ENCODE measurements around the gene ING3.

The ING3 gene

GRCh38 chr7:120990468-120991118, 40.0 kb downstream of the ING3 start:
- FAIRE-seq = no peak

- FAIRE-seq = peak; percentile 31
These were observed 40.6 kb downstream of the ING3 start for GRCh38 chr7:120991161-120991560.

GRCh38 chr7:120991581-120991980, 41.0 kb downstream of the ING3 start:
- FAIRE-seq = no peak

GRCh38 chr7:120992272-120992964, 41.8 kb downstream of the ING3 start:
- no peak for FAIRE-seq

- peak; percentile 63 for FAIRE-seq
These were observed 42.5 kb downstream of the ING3 start for GRCh38 chr7:120992965-120993494.

- no peak for FAIRE-seq
These were observed 43.1 kb downstream of the ING3 start for GRCh38 chr7:120993553-120994191.

GRCh38 chr7:120994512-120995410, 44.2 kb downstream of the ING3 start:
- FAIRE-seq = no peak

- FAIRE-seq = no peak
These were observed 45.1 kb downstream of the ING3 start for GRCh38 chr7:120995654-120996053.

GRCh38 chr7:120996333-120996987, 45.9 kb downstream of the ING3 start:
- peak; percentile 4 for FAIRE-seq

- no peak for FAIRE-seq
These were observed 46.4 kb downstream of the ING3 start for GRCh38 chr7:120996988-120997345.

- no peak for FAIRE-seq
These were observed 47.4 kb downstream of the ING3 start for GRCh38 chr7:120997882-120998474.

GRCh38 chr7:120998520-120998919, 47.9 kb downstream of the ING3 start:
- no peak for FAIRE-seq

- FAIRE-seq = no peak
These were observed 48.5 kb downstream of the ING3 start for GRCh38 chr7:120998996-120999565.

GRCh38 chr7:121000081-121000983, 49.8 kb downstream of the ING3 start:
- FAIRE-seq = no peak

GRCh38 chr7:121001234-121001906, 50.8 kb downstream of the ING3 start:
- no peak for FAIRE-seq

- peak; percentile 93 for FAIRE-seq
These were observed 51.6 kb downstream of the ING3 start for GRCh38 chr7:121002048-121002756.

- FAIRE-seq = no peak
These were observed 52.2 kb downstream of the ING3 start for GRCh38 chr7:121002757-121003200.

GRCh38 chr7:121003986-121004685, 53.6 kb downstream of the ING3 start:
- FAIRE-seq = no peak
